Progenitor cell of endocrine pancreas (in vitro differentiated cells): Measurements from ENCODE around the gene TRPV2. TPM values are rescaled to one million over a fixed set of nuclear protein-coding genes. Genes with fewer than 3 reads are reported as not detected.
A peak's percentile ranks its signal among the peaks of the same experiment; 100 is the strongest.

Experiments used
- DNase-seq: peaks from one replicate; pipeline ENCODE4 v3.0.0; 2021; ENCODE audit warnings: low spot score; ENCODE audit not compliant: unreplicated experiment
- H3K27ac Mint-ChIP-seq: 2 replicates; pipeline ENCODE4 v1.8.0; 2021; ENCODE audit warnings: mild to moderate bottlenecking, moderate library complexity, mixed read lengths
- H3K27me3 Mint-ChIP-seq: 2 replicates; pipeline ENCODE4 v1.8.0; 2021; ENCODE audit warnings: mixed read lengths
- H3K36me3 Mint-ChIP-seq: 2 replicates; pipeline ENCODE4 v1.8.0; 2022; ENCODE audit warnings: mixed read lengths; ENCODE audit not compliant: insufficient read depth
- H3K4me1 Mint-ChIP-seq: 2 replicates; pipeline ENCODE4 v1.8.0; 2021; ENCODE audit warnings: low read depth, mixed read lengths
- H3K4me3 Mint-ChIP-seq: 2 replicates; pipeline ENCODE4 v1.8.0; 2021; ENCODE audit warnings: low read depth, mild to moderate bottlenecking, moderate library complexity, mixed read lengths
- H3K9me3 Mint-ChIP-seq: 2 replicates; pipeline ENCODE4 v1.8.0; 2021; ENCODE audit warnings: low read depth, mixed read lengths
- total RNA-seq: library from RNA; stranded (reverse); gene quantifications from 2 replicates; pipeline ENCODE4 v1.2.1, GENCODE V29; 2021
- TF ChIP-seq, protein P1 (sequence below): fragments of 200-600 bp; sonication (generic); IDR thresholded peaks from one replicate; pipeline ENCODE4 v1.5.0; 2021; ENCODE audit warnings: antibody characterized with exemption, mild to moderate bottlenecking; ENCODE audit not compliant: unreplicated experiment

The TRPV2 gene
- total RNA-seq, 1 donor from 2014 or later, result 2.1 TPM

DNA sequence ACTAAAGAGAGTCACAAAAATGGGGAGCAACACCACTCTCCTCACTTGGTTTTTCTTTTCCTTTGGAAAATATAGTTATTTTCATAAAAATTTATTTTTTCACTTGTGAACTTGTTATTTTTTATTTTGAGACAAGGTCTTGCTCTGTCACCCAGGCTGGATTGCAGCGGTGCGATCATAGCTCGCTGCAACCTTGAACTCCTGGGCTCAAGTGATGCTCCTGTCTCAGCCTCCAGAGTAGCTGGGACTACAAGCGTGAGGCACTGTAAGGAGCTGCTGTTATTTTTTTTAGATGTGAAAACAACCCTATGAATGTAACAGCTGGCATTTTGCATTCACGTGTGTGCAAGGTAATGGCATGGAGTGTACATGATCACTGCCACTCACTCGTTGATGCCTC is 51.7 kb downstream of the TRPV2 start:
- no peak for DNase-seq
- Mint-ChIP-seq H3K36me3 (no peaks in the 10 kb centered on the region), H3K4me3 (no peak overlapping the region), H3K4me1 (peaks cover 2% of the 10 kb centered on the region), H3K9me3 (no peaks in the 10 kb centered on the region), H3K27ac (no peak overlapping the region), H3K27me3 (no peaks in the 10 kb centered on the region)
- TF ChIP-seq, protein P1, sequence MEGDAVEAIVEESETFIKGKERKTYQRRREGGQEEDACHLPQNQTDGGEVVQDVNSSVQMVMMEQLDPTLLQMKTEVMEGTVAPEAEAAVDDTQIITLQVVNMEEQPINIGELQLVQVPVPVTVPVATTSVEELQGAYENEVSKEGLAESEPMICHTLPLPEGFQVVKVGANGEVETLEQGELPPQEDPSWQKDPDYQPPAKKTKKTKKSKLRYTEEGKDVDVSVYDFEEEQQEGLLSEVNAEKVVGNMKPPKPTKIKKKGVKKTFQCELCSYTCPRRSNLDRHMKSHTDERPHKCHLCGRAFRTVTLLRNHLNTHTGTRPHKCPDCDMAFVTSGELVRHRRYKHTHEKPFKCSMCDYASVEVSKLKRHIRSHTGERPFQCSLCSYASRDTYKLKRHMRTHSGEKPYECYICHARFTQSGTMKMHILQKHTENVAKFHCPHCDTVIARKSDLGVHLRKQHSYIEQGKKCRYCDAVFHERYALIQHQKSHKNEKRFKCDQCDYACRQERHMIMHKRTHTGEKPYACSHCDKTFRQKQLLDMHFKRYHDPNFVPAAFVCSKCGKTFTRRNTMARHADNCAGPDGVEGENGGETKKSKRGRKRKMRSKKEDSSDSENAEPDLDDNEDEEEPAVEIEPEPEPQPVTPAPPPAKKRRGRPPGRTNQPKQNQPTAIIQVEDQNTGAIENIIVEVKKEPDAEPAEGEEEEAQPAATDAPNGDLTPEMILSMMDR, result no peak

DNA sequence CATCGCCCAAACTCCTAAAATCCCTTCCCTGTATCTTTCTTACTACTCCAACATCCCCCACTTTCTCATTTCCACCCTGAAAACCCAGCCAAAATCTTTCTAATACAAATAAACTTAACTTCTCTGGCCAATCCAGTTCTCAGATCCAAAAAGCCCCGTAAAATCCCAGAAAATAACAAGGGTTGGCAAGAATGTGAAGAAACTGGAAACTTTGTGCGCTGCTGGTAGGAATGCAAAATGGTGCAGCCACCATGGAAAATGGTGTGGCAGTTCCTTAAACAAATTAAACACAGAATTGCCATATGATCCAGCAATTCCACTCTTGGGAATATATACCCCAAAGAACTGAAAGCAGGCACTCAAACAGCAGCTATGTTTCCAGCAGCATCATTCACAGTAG is 52.5 kb downstream of the TRPV2 start:
- no peak overlapping the region for H3K4me3 Mint-ChIP-seq
- DNase-seq, result no peak
- TF ChIP-seq, protein P1, result no peak
- peaks cover 2% of the 10 kb centered on the region for H3K4me1 Mint-ChIP-seq
- H3K36me3 Mint-ChIP-seq, result no peaks in the 10 kb centered on the region
- H3K27me3 Mint-ChIP-seq, result no peaks in the 10 kb centered on the region
- H3K9me3 Mint-ChIP-seq, result no peaks in the 10 kb centered on the region
- no peak overlapping the region for H3K27ac Mint-ChIP-seq

DNA sequence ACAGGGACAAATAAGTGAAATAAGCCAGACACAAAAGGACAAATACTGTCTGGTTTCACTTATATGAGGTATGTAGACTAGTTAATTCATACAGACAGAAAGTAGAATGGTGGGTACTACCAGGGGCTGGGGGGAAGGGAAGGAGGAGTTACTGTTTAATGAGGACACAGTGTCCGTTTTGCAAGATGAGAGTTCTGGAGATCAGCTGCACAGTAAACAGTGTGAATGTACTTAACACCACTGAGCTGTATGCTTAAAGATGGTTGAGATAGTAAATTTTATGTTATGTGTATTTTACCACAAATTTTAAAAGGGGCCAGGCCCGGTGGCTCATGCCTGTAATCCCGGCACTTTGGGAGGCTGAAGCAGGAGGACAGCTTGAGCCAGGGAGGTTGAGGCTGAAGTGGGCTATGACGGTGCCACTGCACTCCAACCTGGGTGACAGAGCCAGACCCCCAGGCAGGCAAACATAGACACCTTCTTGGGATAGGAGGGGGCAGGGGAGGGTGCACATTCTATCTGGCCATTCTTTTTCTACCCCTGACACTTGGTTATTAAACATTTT is 53.1 kb downstream of the TRPV2 start:
- H3K27ac Mint-ChIP-seq, result no peak overlapping the region
- no peaks in the 10 kb centered on the region for H3K36me3 Mint-ChIP-seq
- no peak overlapping the region for H3K4me3 Mint-ChIP-seq

DNA sequence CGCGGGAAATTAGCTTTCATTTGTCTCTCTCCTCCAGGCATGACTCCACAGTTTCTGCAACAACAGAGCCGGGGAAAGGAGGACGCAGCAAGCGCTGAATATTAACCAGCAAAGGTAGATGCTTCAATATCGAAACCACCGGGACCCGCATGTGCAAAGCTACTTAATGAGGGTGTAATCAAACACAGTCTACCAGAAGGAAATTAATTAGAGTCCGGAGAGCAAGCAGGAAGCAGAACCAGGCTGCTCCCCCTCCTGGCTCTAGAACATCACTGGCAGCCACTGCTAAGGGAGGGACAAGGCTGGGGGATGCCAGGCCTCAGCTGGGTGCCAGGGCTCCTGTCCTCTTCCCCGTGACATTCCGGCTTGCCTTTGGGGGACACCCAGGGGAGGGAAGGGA is 54.9 kb downstream of the TRPV2 start:
- Mint-ChIP-seq H3K27ac (no peak overlapping the region), H3K27me3 (no peaks in the 10 kb centered on the region)

More for the DNA sequence above, 53.1 kb downstream of the TRPV2 start:
- Mint-ChIP-seq H3K27me3 (no peaks in the 10 kb centered on the region), H3K4me1 (peaks cover 2% of the 10 kb centered on the region), H3K9me3 (no peaks in the 10 kb centered on the region)
- TF ChIP-seq, protein P1, result no peak
- no peak for DNase-seq

DNA sequence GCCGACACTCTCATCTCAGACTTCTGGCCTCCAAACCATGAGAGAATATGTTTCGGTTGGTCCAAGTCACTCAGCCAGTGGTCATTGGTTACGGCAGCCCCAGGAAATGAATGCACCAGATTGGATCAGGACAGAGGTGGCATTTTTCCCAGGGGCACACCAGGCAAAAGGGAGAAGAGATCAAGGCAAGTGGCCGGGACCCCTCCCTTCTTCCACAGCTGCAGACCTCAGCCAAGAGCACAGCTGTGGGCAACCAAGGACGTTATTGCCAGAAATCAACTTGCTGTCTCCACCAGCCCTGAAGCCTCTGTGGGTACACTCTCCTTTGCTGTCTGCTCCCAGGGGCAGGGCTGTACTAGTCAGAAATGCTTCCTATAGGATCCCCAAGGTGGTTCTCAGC is 55.9 kb downstream of the TRPV2 start:
- DNase-seq, result no peak
- no peak overlapping the region for H3K4me3 Mint-ChIP-seq
- no peaks in the 10 kb centered on the region for H3K9me3 Mint-ChIP-seq
- no peaks in the 10 kb centered on the region for H3K27me3 Mint-ChIP-seq
- TF ChIP-seq, protein P1, result no peak
- peak overlapping the region; percentile 62 for H3K27ac Mint-ChIP-seq
- H3K4me1 Mint-ChIP-seq, result peaks cover 13% of the 10 kb centered on the region
- no peaks in the 10 kb centered on the region for H3K36me3 Mint-ChIP-seq

More for the DNA sequence above, 54.9 kb downstream of the TRPV2 start:
- Mint-ChIP-seq H3K4me3 (no peak overlapping the region), H3K9me3 (no peaks in the 10 kb centered on the region), H3K4me1 (peaks cover 11% of the 10 kb centered on the region), H3K36me3 (no peaks in the 10 kb centered on the region)
- TF ChIP-seq, protein P1, result no peak
- no peak for DNase-seq
